Transverse colon (tissue), 4 donors: Measurements from ENCODE around the gene METTL5. TPM values are rescaled to one million over a fixed set of nuclear protein-coding genes. Genes with fewer than 3 reads are reported as not detected.
A peak's percentile ranks its signal among the peaks of the same experiment; 100 is the strongest.

Source experiments
- DNase-seq: peaks from one replicate; pipeline ENCODE4 v3.0.0-alpha.2; 2019
- H3K27ac ChIP-seq, 4 donors: fragments of 200-600 bp; sonication (generic); 2 replicates each; pipeline ENCODE4 v1.5.1; 2016 to 2018; ENCODE audit warnings: inconsistent platforms in 4 of 4
- H3K27me3 ChIP-seq: fragments of 200-600 bp; sonication (generic); 2 replicates; pipeline ENCODE4 v1.5.1; 2017; ENCODE audit warnings: inconsistent platforms
- H3K36me3 ChIP-seq, 4 donors: fragments of 200-600 bp; sonication (generic); 2 replicates each; pipeline ENCODE4 v1.5.1; 2017 to 2019; ENCODE audit warnings: inconsistent platforms in 4 of 4
- H3K4me1 ChIP-seq, 4 donors: fragments of 200-600 bp; sonication (generic); 2 replicates each; pipeline ENCODE4 v1.5.1; 2017 to 2020; ENCODE audit warnings: inconsistent platforms in 4 of 4
- H3K4me3 ChIP-seq, 4 donors: fragments of 200-600 bp; sonication (generic); 1 replicate in 1 of 4; 2 replicates in 3 of 4; pipeline versions ENCODE4 v1.5.1 to v1.6.1; 2017 to 2019; ENCODE audit warnings: inconsistent platforms in 4 of 4
- H3K9me3 ChIP-seq, 2 donors: fragments of 200-600 bp; sonication (generic); 2 replicates each; pipeline ENCODE4 v1.5.1; 2017 to 2019; ENCODE audit warnings: inconsistent platforms in 2 of 2
- CTCF ChIP-seq, 5 experiments: fragments of 200-600 bp in 3 of 5; fragments of 450-650 bp in 2 of 5; sonication (generic) in 3 of 5; IDR thresholded peaks; 1 replicate in 2 of 5; 2 replicates in 3 of 5; pipeline ENCODE4 v1.5.1; 2016 to 2017; ENCODE audit warnings: antibody characterized with exemption in 5 of 5, inconsistent platforms in 3 of 5, mild to moderate bottlenecking in 2 of 5, moderate library complexity in 1 of 5
- EP300 ChIP-seq: sonication (generic); formaldehyde crosslinking; IDR thresholded peaks from one replicate; pipeline ENCODE4 v1.6.1; 2017; ENCODE audit warnings: antibody characterized with exemption, low read depth
- POLR2A ChIP-seq: fragments of 450-650 bp; IDR thresholded peaks from one replicate; pipeline ENCODE4 v1.6.1; 2016; ENCODE audit warnings: antibody characterized with exemption, mild to moderate bottlenecking, moderate library complexity
- POLR2AphosphoS5 ChIP-seq, 3 donors: sonication (generic); formaldehyde crosslinking; IDR thresholded peaks; one replicate each; pipeline ENCODE4 v1.6.1; 2016; ENCODE audit warnings: antibody characterized with exemption in 3 of 3
- WGBS, 2 donors: methylation state at CpG; one replicate each; pipeline ENCODE4 v1.1.5; 2018; ENCODE audit warnings: low coverage in 1 of 2; 5-methylcytosine and 5-hydroxymethylcytosine counted together
- in situ Hi-C, 4 donors: fragments of 200-750 bp; cut with MboI; loops; one replicate each; pipeline versions ENCODE4 v1.15.0 to v1.15.1; 2017; ENCODE audit warnings: low sequenced_read_pairs in 3 of 4, low pct_ligation_motif_present in 1 of 4, low pct_unique_long_range_greater_than_20kb in 1 of 4
- intact Hi-C: fragments of 100-400 bp; cut with DNase I; formaldehyde crosslinking; loops from one replicate; pipeline ENCODE4 v1.15.1; 2023; ENCODE audit warnings: low total_unique reads
- total RNA-seq, 4 donors: library from RNA; depleted of rRNA; stranded (reverse); fragments of >200 nt; gene quantifications; one replicate each; pipeline ENCODE4 v1.1.0, GENCODE V29; 2016

METTL5 gene
- total RNA-seq, 4 donors from 2014 or later, result 10.5 to 35.7 (median 34.1) TPM; not detected in 1

DNA sequence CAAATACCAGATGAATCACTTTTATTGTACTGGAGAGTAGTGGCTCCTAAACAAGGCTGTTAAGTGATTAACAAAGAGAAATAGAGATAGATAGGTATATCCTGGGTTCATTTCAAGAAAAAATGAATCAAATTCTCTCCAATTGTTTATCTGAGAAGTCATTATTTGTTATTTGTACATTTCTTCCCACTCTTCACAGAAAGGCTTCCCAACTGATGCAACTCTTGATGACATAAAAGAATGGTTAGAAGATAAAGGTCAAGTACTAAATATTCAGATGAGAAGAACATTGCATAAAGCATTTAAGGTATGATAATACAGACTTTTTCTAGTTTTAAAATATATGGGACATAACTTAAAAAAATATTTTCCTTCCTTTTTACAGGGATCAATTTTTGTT is 18.1 kb downstream of the METTL5 start:
- Histone ChIP-seq H3K27ac (no peak overlapping the region), H3K9me3 (no peaks in the 10 kb centered on the region), H3K4me1 (peaks cover 0 to 19% (median 0%) of the 10 kb centered on the region in 4 donors), H3K36me3 (peaks cover 0 to 76% (median 32%) of the 10 kb centered on the region in 4 donors), H3K27me3 (no peaks in the 10 kb centered on the region), H3K4me3 (no peak overlapping the region)
- DNase-seq, result no peak
- intact Hi-C loops, result no loop called here
- in situ Hi-C loops, result no loop called here
- no peak for TF ChIP-seq POLR2A
- no peak for TF ChIP-seq CTCF (IDR thresholded peaks at IDR 0.05)
- TF ChIP-seq POLR2AphosphoS5 (IDR thresholded peaks at IDR 0.05), result no peak
- no peak for TF ChIP-seq EP300

- Histone ChIP-seq H3K27ac (no peak overlapping the region), H3K4me3 (no peak overlapping the region), H3K27me3 (no peaks in the 10 kb centered on the region), H3K4me1 (peaks cover 0 to 35% (median 8%) of the 10 kb centered on the region in 4 donors), H3K36me3 (peaks cover 0 to 46% (median 17%) of the 10 kb centered on the region in 4 donors), H3K9me3 (no peaks in the 10 kb centered on the region)
- in situ Hi-C loops, result no loop called here
- intact Hi-C loops, result no loop called here
- TF ChIP-seq POLR2AphosphoS5 (IDR thresholded peaks at IDR 0.05) (no peak), CTCF (IDR thresholded peaks at IDR 0.05) (no peak), POLR2A (no peak), EP300 (no peak)
- no peak for DNase-seq
- 95% methylated on average over 9 of the region's 9 CpGs; no CpG with 5 or more reads in 1 of the 2 donors for WGBS, 2 donors
Observed at GRCh38 chr2:169803480-169803879, 21.2 kb downstream of the METTL5 start.

DNA sequence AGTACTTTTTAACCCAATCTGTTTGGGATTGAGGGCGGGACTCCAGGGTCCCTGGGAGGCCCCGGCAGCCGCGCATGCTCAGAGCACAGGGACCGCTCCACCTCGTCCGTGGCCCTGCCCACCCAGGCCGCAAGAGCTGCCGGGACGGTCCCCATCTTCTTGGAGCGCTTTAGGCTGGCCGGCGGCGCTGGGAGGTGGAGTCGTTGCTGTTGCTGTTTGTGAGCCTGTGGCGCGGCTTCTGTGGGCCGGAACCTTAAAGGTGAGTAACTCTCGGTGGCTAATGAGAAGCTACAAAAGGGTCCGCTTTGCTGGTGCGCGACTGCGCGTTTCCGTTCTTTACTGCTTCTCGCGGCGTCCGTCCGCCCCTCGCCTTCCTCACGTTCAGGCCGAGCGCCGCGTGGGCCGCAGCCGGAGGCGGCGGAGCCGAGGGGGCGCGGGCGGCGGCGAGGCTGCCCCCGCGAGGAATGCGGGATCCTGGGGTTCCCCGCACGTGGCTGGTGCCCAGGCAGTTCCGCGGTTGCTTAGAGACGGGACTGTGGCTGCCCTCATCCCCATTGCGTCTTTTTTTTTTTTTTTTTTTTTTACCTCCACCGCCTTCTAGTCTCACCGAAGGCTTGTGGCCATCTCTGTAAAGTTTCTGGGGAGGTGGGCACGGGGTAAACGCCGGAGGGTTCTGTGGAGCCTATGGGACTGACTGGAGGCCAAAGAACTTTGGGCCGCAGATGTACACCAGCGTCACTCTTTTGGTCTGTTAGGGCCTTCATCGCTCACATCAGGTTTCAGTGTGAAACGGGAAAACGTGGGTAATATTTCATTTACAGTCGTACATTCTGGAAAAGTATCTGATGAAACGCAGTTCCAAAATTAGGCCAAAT is 25.8 kb downstream of the METTL5 start, which contains the start of gene SSB:
Gene SSB, plus strand, starts transcription at position 154 of the 875 bp plus-strand sequence. CDS start 2,090 bp downstream, outside the sequence.
- peak; percentile 94 for DNase-seq
- intact Hi-C loops, result no loop called here
- TF ChIP-seq POLR2AphosphoS5 (IDR thresholded peaks at IDR 0.05) (peak; percentile 83 to 87 (median 86)), EP300 (no peak), CTCF (IDR thresholded peaks at IDR 0.05) (no peak), POLR2A (peak; percentile 69)
- in situ Hi-C loops, result no loop called here
- H3K27me3 ChIP-seq, result no peaks in the 10 kb centered on the region
- WGBS, 2 donors, result 0% methylated on average over 7 to 67 of the region's 67 CpGs
- peak within 1 kb of the TSS; percentile 64 to 88 (median 88) for H3K4me3 ChIP-seq
- H3K4me1 ChIP-seq, result peaks cover 0 to 30% (median 10%) of the 10 kb centered on the region in 4 donors
- H3K36me3 ChIP-seq, result peaks cover 0 to 7% (median 0%) of the 10 kb centered on the region in 4 donors
- H3K27ac ChIP-seq, result peak within 1 kb of the TSS; percentile 81 to 94 (median 92)
- no peaks in the 10 kb centered on the region for H3K9me3 ChIP-seq

GRCh38 chr2:169798397-169798717 is 26.3 kb downstream of the METTL5 start:
- peak overlapping the region; percentile 64 to 88 (median 88) for H3K4me3 ChIP-seq
- TF ChIP-seq POLR2AphosphoS5 (IDR thresholded peaks at IDR 0.05) (no peak), CTCF (IDR thresholded peaks at IDR 0.05) (no peak), EP300 (no peak)
- H3K27me3 ChIP-seq, result no peaks in the 10 kb centered on the region
- intact Hi-C loops (no loop called here), in situ Hi-C loops (no loop called here)
- 4 to 6% methylated on average over 3 to 4 of the region's 4 CpGs for WGBS, 2 donors
- no peak for DNase-seq
- H3K9me3 ChIP-seq, result no peaks in the 10 kb centered on the region
- peak overlapping the region; percentile 81 to 94 (median 92) for H3K27ac ChIP-seq
- H3K36me3 ChIP-seq, result peaks cover 0 to 7% (median 0%) of the 10 kb centered on the region in 4 donors
- H3K4me1 ChIP-seq, result peaks cover 0 to 25% (median 10%) of the 10 kb centered on the region in 4 donors
